ENCODE data around the gene GARIN5A. TPM values are rescaled to one million over a fixed set of nuclear protein-coding genes. Genes with fewer than 3 reads are reported as not detected.
"Not testable (repeated sequence)": the region's sequence is repeated elsewhere in the genome, so short reads cannot be mapped to it uniquely, and the experiment has no call there.

The GARIN5A gene
- total and polyA plus RNA-seq, 8 donors = 0.55 to 3.1 (median 1.4) TPM; not detected in 2

- no peaks in the 10 kb centered on the region for H3K4me1 ChIP-seq
- H3K9me3 ChIP-seq = no peaks in the 10 kb centered on the region
- no peaks in the 10 kb centered on the region for H3K36me3 ChIP-seq
- no peak for DNase-seq
- 56 to 63% (median 59%) methylated on average over 1 of the region's 1 CpG for WGBS, 5 donors
- H3K4me3 ChIP-seq = no peak overlapping the region
- intact Hi-C loops (cut with DNase I; ENCODE audit: low total_unique reads) = no loop called here
- TF ChIP-seq POLR2A (IDR thresholded peaks at IDR 0.05) = no peak
- no peak for TF ChIP-seq EP300 (IDR thresholded peaks at IDR 0.05)
- no peak for TF ChIP-seq POLR2AphosphoS5 (IDR thresholded peaks at IDR 0.05)
- TF ChIP-seq CTCF (IDR thresholded peaks at IDR 0.05) = no peak
- no peak overlapping the region for H3K27ac ChIP-seq
- H3K27me3 ChIP-seq = peaks cover 0 to 3% (median 0%) of the 10 kb centered on the region in 3 donors
Observed at GRCh38 chr19:50444059-50444458, 32.6 kb downstream of the GARIN5A start.

DNA sequence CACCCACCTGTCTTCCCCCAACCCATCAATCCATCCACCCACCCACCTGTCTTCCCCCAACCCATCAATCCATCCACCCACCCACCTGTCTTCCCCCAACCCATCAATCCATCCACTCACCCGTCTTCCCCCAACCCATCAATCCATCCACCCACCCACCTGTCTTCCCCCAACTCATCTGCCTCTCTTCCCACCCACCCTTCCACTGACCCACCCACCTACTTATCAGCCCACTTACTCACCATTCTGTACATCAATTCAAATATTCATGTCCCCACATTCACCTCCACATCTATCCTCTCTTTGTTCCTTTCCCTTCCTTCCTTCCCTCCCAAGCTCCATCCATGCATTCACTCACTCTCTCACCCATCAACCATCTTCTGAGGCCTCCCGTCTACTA, 37.5 kb downstream of the GARIN5A start:
- H3K27ac ChIP-seq; DNase-seq; H3K36me3 ChIP-seq; H3K4me1 ChIP-seq; H3K4me3 ChIP-seq; H3K9me3 ChIP-seq; intact Hi-C loops (cut with DNase I; ENCODE audit: low total_unique reads): not testable (repeated sequence)
- WGBS, 5 donors = 63 to 77% (median 69%) methylated on average over 2 of the region's 2 CpGs
- peaks cover 0 to 16% (median 4%) of the 10 kb centered on the region in 3 donors for H3K27me3 ChIP-seq

- Histone ChIP-seq H3K4me1 (no peaks in the 10 kb centered on the region), H3K36me3 (no peaks in the 10 kb centered on the region), H3K27ac (no peak overlapping the region), H3K9me3 (no peaks in the 10 kb centered on the region), H3K4me3 (no peak overlapping the region), H3K27me3 (peaks cover 0 to 28% (median 5%) of the 10 kb centered on the region in 3 donors)
- 88 to 91% (median 89%) methylated on average over 5 of the region's 5 CpGs for WGBS, 5 donors
- no peak for DNase-seq
- intact Hi-C loops (cut with DNase I; ENCODE audit: low total_unique reads) = no loop called here
- TF ChIP-seq EP300 (IDR thresholded peaks at IDR 0.05) (no peak), POLR2A (IDR thresholded peaks at IDR 0.05) (no peak)
Observed at GRCh38 chr19:50437862-50438449, 38.7 kb downstream of the GARIN5A start.

DNA sequence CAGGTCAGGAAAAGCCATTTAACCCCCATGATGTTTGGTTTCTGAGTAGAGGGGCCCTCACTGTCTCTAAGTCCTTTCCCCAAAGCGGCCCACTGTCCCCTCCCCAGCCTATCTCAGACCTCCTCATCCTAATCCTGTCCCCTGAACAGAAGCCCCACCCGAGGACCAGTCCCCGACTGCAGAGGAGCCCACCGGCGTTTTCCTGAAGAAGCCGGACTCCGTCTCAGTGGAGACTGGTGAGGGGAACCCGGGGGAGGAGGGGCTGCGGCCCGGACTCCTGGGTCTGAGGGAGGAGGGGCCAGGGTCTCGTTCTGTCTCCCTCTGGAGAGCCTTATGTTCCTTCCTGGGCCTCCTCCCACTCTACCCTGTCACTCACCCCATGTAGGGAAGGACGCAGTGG, 41.0 kb downstream of the GARIN5A start:
- Histone ChIP-seq H3K36me3 (no peaks in the 10 kb centered on the region), H3K4me3 (no peak overlapping the region), H3K9me3 (no peaks in the 10 kb centered on the region), H3K27ac (no peak overlapping the region), H3K27me3 (peaks cover 0 to 45% (median 16%) of the 10 kb centered on the region in 3 donors), H3K4me1 (peaks cover 10 to 22% (median 19%) of the 10 kb centered on the region in 4 donors)
- intact Hi-C loops (cut with DNase I; ENCODE audit: low total_unique reads) = no loop called here
- 74 to 81% (median 77%) methylated on average over 12 of the region's 12 CpGs for WGBS, 5 donors
- DNase-seq = no peak
- TF ChIP-seq EP300 (IDR thresholded peaks at IDR 0.05) (no peak), POLR2A (IDR thresholded peaks at IDR 0.05) (no peak), CTCF (IDR thresholded peaks at IDR 0.05) (no peak), POLR2AphosphoS5 (IDR thresholded peaks at IDR 0.05) (no peak)

- no peak for DNase-seq
- intact Hi-C loops (cut with DNase I; ENCODE audit: low total_unique reads) = no loop called here
- Histone ChIP-seq H3K4me3 (no peak overlapping the region), H3K4me1 (peaks cover 10 to 22% (median 20%) of the 10 kb centered on the region in 4 donors), H3K27ac (no peak overlapping the region), H3K36me3 (no peaks in the 10 kb centered on the region), H3K9me3 (no peaks in the 10 kb centered on the region), H3K27me3 (peaks cover 0 to 49% (median 17%) of the 10 kb centered on the region in 3 donors)
- no peak for TF ChIP-seq POLR2A (IDR thresholded peaks at IDR 0.05)
- no peak for TF ChIP-seq POLR2AphosphoS5 (IDR thresholded peaks at IDR 0.05)
- TF ChIP-seq CTCF (IDR thresholded peaks at IDR 0.05) = no peak
- TF ChIP-seq EP300 (IDR thresholded peaks at IDR 0.05) = no peak
- 67 to 80% (median 75%) methylated on average over 14 to 17 of the region's 17 CpGs for WGBS, 5 donors
Observed at GRCh38 chr19:50435221-50435620, 41.4 kb downstream of the GARIN5A start.
